ENCODE measurements around the gene MAPKBP1. TPM values are rescaled to one million over a fixed set of nuclear protein-coding genes. Genes with fewer than 3 reads are reported as not detected.

Gene MAPKBP1
- polyA plus RNA-seq, 1 donor from 2014 or later: 30.3 TPM

- no peaks in the 10 kb centered on the region for H3F3A ChIP-seq (ENCODE audit: insufficient read depth, low read length, poor library complexity, severe bottlenecking)
- H3K27me3 ChIP-seq (ENCODE audit: insufficient read depth, low read depth, low read length): no peaks in the 10 kb centered on the region
- H3K27ac ChIP-seq (ENCODE audit: low read length): no peak overlapping the region
- no peaks in the 10 kb centered on the region for H4K20me1 ChIP-seq (ENCODE audit: insufficient read depth)
- H3K79me2 ChIP-seq (replicated peaks; ENCODE audit: insufficient read depth, low read length): no peaks in the 10 kb centered on the region
- no peak for TF ChIP-seq RAD21 (conservative IDR thresholded peaks at IDR 0.05)
- no peak for TF ChIP-seq POLR2AphosphoS5 (IDR thresholded peaks at IDR 0.05)
- no peak for TF ChIP-seq MXI1 (conservative IDR thresholded peaks at IDR 0.05; ENCODE audit: poor library complexity, severe bottlenecking)
- TF ChIP-seq CTCF (IDR thresholded peaks at IDR 0.05; ENCODE audit: poor library complexity, severe bottlenecking): no peak
- TF ChIP-seq SMC3 (conservative IDR thresholded peaks at IDR 0.05; ENCODE audit: poor library complexity): no peak
- TF ChIP-seq REST (IDR thresholded peaks at IDR 0.05; ENCODE audit: borderline replicate concordance): no peak
- no peak for TF ChIP-seq EZH2 (IDR thresholded peaks at IDR 0.05; ENCODE audit: borderline replicate concordance, insufficient read depth, low read length, poor library complexity, severe bottlenecking)
- TF ChIP-seq TAF1 (IDR thresholded peaks at IDR 0.05; ENCODE audit: low read depth): no peak
- no peak for TF ChIP-seq EP300 (conservative IDR thresholded peaks at IDR 0.05; ENCODE audit: poor library complexity, severe bottlenecking)
- H3K9me2 ChIP-seq (ENCODE audit: insufficient read depth, low read length): no peaks in the 10 kb centered on the region
- H3K9me3 ChIP-seq (ENCODE audit: low read length): no peaks in the 10 kb centered on the region
- no peak overlapping the region for H3K4me3 ChIP-seq (ENCODE audit: low read length)
- H3K36me3 ChIP-seq (ENCODE audit: insufficient read depth, low read length): no peaks in the 10 kb centered on the region
- no peak overlapping the region for H2AFZ ChIP-seq (ENCODE audit: low read depth, low read length)
- no peak overlapping the region for H3K4me2 ChIP-seq (ENCODE audit: low read length)
- no peak overlapping the region for H3K9ac ChIP-seq (ENCODE audit: low read length)
Observed at GRCh38 chr15:41855261-41855961, 81.1 kb downstream of the MAPKBP1 start.

GRCh38 chr15:41856262-41856661 lies 82.0 kb downstream of the MAPKBP1 start:
- H3K9me2 ChIP-seq (ENCODE audit: insufficient read depth, low read length): no peaks in the 10 kb centered on the region
- H3K36me3 ChIP-seq (ENCODE audit: insufficient read depth, low read length): no peaks in the 10 kb centered on the region
- no peak for TF ChIP-seq POLR2AphosphoS5 (IDR thresholded peaks at IDR 0.05)
- H3K27me3 ChIP-seq (ENCODE audit: insufficient read depth, low read depth, low read length): no peaks in the 10 kb centered on the region
- no peaks in the 10 kb centered on the region for H3F3A ChIP-seq (ENCODE audit: insufficient read depth, low read length, poor library complexity, severe bottlenecking)
- H3K4me3 ChIP-seq (ENCODE audit: low read length): no peak overlapping the region
- no peak overlapping the region for H2AFZ ChIP-seq (ENCODE audit: low read depth, low read length)
- no peaks in the 10 kb centered on the region for H3K79me2 ChIP-seq (replicated peaks; ENCODE audit: insufficient read depth, low read length)
- H3K9me3 ChIP-seq (ENCODE audit: low read length): no peaks in the 10 kb centered on the region
- H3K27ac ChIP-seq (ENCODE audit: low read length): no peak overlapping the region
- H4K20me1 ChIP-seq (ENCODE audit: insufficient read depth): no peaks in the 10 kb centered on the region
- H3K4me2 ChIP-seq (ENCODE audit: low read length): no peak overlapping the region
- no peak overlapping the region for H3K9ac ChIP-seq (ENCODE audit: low read length)

Data from neural cell (in vitro differentiated cells).